Measurements from ENCODE around the gene TARS1. TPM values are rescaled to one million over a fixed set of nuclear protein-coding genes. Genes with fewer than 3 reads are reported as not detected.
A peak's percentile ranks its signal among the peaks of the same experiment; 100 is the strongest.

TARS1 gene
- total RNA-seq, 1 donor from 2014 or later, result 320 TPM

- no peak for DNase-seq (ENCODE audit: low read depth)
- Histone ChIP-seq H3K36me3 (ENCODE audit: control insufficient read depth, insufficient read depth, low read length) (no peaks in the 10 kb centered on the region), H3K4me3 (ENCODE audit: low read depth, low read length) (no peak overlapping the region), H3K27me3 (ENCODE audit: control insufficient read depth, insufficient read depth, low read length) (no peaks in the 10 kb centered on the region)
- TF ChIP-seq CTCF (IDR thresholded peaks at IDR 0.05; ENCODE audit: insufficient read depth, low read length, poor library complexity, severe bottlenecking), result no peak
Measured at GRCh38 chr5:33420946-33421345, 19.8 kb upstream of the TARS1 start.

- no peaks in the 10 kb centered on the region for H3K36me3 ChIP-seq (ENCODE audit: control insufficient read depth, insufficient read depth, low read length)
- DNase-seq (ENCODE audit: low read depth), result no peak
- H3K27me3 ChIP-seq (ENCODE audit: control insufficient read depth, insufficient read depth, low read length), result no peaks in the 10 kb centered on the region
- H3K4me3 ChIP-seq (ENCODE audit: low read depth, low read length), result no peak overlapping the region
- TF ChIP-seq CTCF (IDR thresholded peaks at IDR 0.05; ENCODE audit: insufficient read depth, low read length, poor library complexity, severe bottlenecking), result no peak
Measured at GRCh38 chr5:33422191-33422590, 18.6 kb upstream of the TARS1 start.

- peak; percentile 24 for TF ChIP-seq CTCF (IDR thresholded peaks at IDR 0.05; ENCODE audit: insufficient read depth, low read length, poor library complexity, severe bottlenecking)
Measured at GRCh38 chr5:33423018-33423630, 17.6 kb upstream of the TARS1 start.

GRCh38 chr5:33425314-33425713 lies 15.5 kb upstream of the TARS1 start:
- no peak for TF ChIP-seq CTCF (IDR thresholded peaks at IDR 0.05; ENCODE audit: insufficient read depth, low read length, poor library complexity, severe bottlenecking)
- Histone ChIP-seq H3K4me3 (ENCODE audit: low read depth, low read length) (no peak overlapping the region), H3K27me3 (ENCODE audit: control insufficient read depth, insufficient read depth, low read length) (no peaks in the 10 kb centered on the region), H3K36me3 (ENCODE audit: control insufficient read depth, insufficient read depth, low read length) (no peaks in the 10 kb centered on the region)
- no peak for DNase-seq (ENCODE audit: low read depth)

More at GRCh38 chr5:33423018-33423630, 17.6 kb upstream of the TARS1 start:
- H3K27me3 ChIP-seq (ENCODE audit: control insufficient read depth, insufficient read depth, low read length), result no peaks in the 10 kb centered on the region
- no peak for DNase-seq (ENCODE audit: low read depth)
- H3K4me3 ChIP-seq (ENCODE audit: low read depth, low read length), result no peak overlapping the region
- H3K36me3 ChIP-seq (ENCODE audit: control insufficient read depth, insufficient read depth, low read length), result no peaks in the 10 kb centered on the region

- Histone ChIP-seq H3K36me3 (ENCODE audit: control insufficient read depth, insufficient read depth, low read length) (no peaks in the 10 kb centered on the region), H3K4me3 (ENCODE audit: low read depth, low read length) (no peak overlapping the region), H3K27me3 (ENCODE audit: control insufficient read depth, insufficient read depth, low read length) (no peaks in the 10 kb centered on the region)
- DNase-seq (ENCODE audit: low read depth), result no peak
- TF ChIP-seq CTCF (IDR thresholded peaks at IDR 0.05; ENCODE audit: insufficient read depth, low read length, poor library complexity, severe bottlenecking), result no peak
Measured at GRCh38 chr5:33430983-33431382, 9.8 kb upstream of the TARS1 start.

GRCh38 chr5:33432656-33433055 lies 8.1 kb upstream of the TARS1 start:
- Histone ChIP-seq H3K27me3 (ENCODE audit: control insufficient read depth, insufficient read depth, low read length) (no peaks in the 10 kb centered on the region), H3K4me3 (ENCODE audit: low read depth, low read length) (no peak overlapping the region), H3K36me3 (ENCODE audit: control insufficient read depth, insufficient read depth, low read length) (no peaks in the 10 kb centered on the region)
- TF ChIP-seq CTCF (IDR thresholded peaks at IDR 0.05; ENCODE audit: insufficient read depth, low read length, poor library complexity, severe bottlenecking), result no peak
- no peak for DNase-seq (ENCODE audit: low read depth)
